Activated CD8-positive, alpha-beta memory T cell treated with anti-CD3 and anti-CD28 coated beads, Interleukin-2, amount 50 U/mL, for 4 hours (primary cell): ENCODE results near the gene DYNLT5.
"Not testable (repeated sequence)": the region's sequence is repeated elsewhere in the genome, so short reads cannot be mapped to it uniquely, and the experiment has no call there.

ENCODE experiments used
- DNase-seq: peaks from one replicate; pipeline ENCODE4 v3.0.0-alpha.2; 2020

Gene DYNLT5

GRCh38 chr1:66791621-66792610 is 39.7 kb downstream of the DYNLT5 start:
- no peak for DNase-seq

DNA sequence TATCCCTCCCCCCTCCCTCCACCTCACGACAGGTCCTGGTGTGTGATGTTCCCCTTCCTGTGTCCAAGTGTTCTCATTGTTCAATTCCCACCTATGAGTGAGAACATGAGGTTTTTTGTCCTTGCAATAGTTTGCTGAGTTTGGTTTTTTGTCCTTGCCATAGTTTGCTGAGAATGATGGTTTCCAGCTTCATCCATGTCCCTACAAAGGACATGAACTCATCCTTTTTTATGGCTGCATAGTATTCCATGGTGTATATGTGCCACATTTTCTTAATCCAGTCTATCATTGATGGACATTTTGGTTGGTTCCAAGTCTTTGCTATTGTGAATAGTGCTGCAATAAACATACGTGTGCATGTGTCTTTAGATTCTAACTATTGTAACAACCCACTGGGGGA is 43.6 kb downstream of the DYNLT5 start:
- DNase-seq, result not testable (repeated sequence)

GRCh38 chr1:66809245-66809644 is 57.0 kb downstream of the DYNLT5 start:
- DNase-seq, result no peak

GRCh38 chr1:66809736-66810326 is 57.6 kb downstream of the DYNLT5 start:
- no peak for DNase-seq

GRCh38 chr1:66824771-66825170 is 72.5 kb downstream of the DYNLT5 start:
- DNase-seq, result no peak
